K562 (cell line): ENCODE measurements around the gene SCAMP3. TPM values are rescaled to one million over a fixed set of nuclear protein-coding genes. Genes with fewer than 3 reads are reported as not detected.

Experiments used
- ATF1 ChIP-seq, 2 experiments: fragments of 450-650 bp in 1 of 2; IDR thresholded peaks; 2 replicates each; pipeline ENCODE4 v1.6.1; 2016; ENCODE audit warnings: missing compliant biosample characterization in 1 of 2, missing genetic modification characterization in 1 of 2
- BRF1 ChIP-seq: IDR thresholded peaks from 3 replicates; pipeline ENCODE4 v1.6.1; 2011; ENCODE audit warnings: borderline replicate concordance, mild to moderate bottlenecking; ENCODE audit not compliant: insufficient read length; ENCODE audit errors: extremely low read depth
- CBFA2T3 ChIP-seq: fragments of 450-650 bp; IDR thresholded peaks from 2 replicates; pipeline ENCODE4 v1.6.1; 2017
- CTBP1 ChIP-seq: fragments of 450-650 bp; IDR thresholded peaks from 2 replicates; pipeline ENCODE4 v1.6.1; 2016; ENCODE audit warnings: borderline replicate concordance
- GTF2E2 ChIP-seq: fragments of 200-800 bp; sonication (Bioruptor generic); IDR thresholded peaks from 2 replicates; pipeline ENCODE4 v1.6.1; 2016; ENCODE audit warnings: missing genetic modification characterization, missing compliant biosample characterization
- IRF2 ChIP-seq: sonication (generic); formaldehyde crosslinking; IDR thresholded peaks from 2 replicates; pipeline ENCODE4 v1.8.1; 2022; ENCODE audit warnings: mild to moderate bottlenecking, missing genetic modification reagents
- MIER1 ChIP-seq: fragments of 450-650 bp; IDR thresholded peaks from 2 replicates; pipeline ENCODE4 v1.6.1; 2016; ENCODE audit warnings: antibody characterized with exemption, mild to moderate bottlenecking, low read depth
- PHB2 ChIP-seq: fragments of 450-650 bp; IDR thresholded peaks from 2 replicates; pipeline ENCODE4 v1.6.1; 2017; ENCODE audit warnings: low read depth
- POLR2AphosphoS2 ChIP-seq: IDR thresholded peaks from 2 replicates; pipeline ENCODE4 v1.6.1; 2012; ENCODE audit warnings: low read length, improper control_type of control experiment
- PTTG1 ChIP-seq: fragments of 450-650 bp; IDR thresholded peaks from 2 replicates; pipeline ENCODE4 v1.6.1; 2016; ENCODE audit warnings: low read depth, mild to moderate bottlenecking, missing genetic modification characterization, missing compliant biosample characterization
- RBM15 ChIP-seq: fragments of 200-400 bp; formaldehyde crosslinking; IDR thresholded peaks from 2 replicates; pipeline ENCODE4 v1.6.1; 2018; ENCODE audit warnings: mild to moderate bottlenecking, low read length, moderate library complexity; ENCODE audit not compliant: insufficient read depth
- SNRNP70 ChIP-seq: fragments of 200-400 bp; formaldehyde crosslinking; optimal IDR thresholded peaks from 2 replicates; pipeline ENCODE3; 2017; ENCODE audit warnings: low read depth, low read length
- TEAD4 ChIP-seq, 2 experiments: sonication (generic) in 1 of 2; formaldehyde crosslinking in 1 of 2; IDR thresholded peaks; 2 replicates each; pipeline versions ENCODE4 v1.6.1 to v1.8.0; 2012 to 2022; ENCODE audit warnings: borderline replicate concordance in 1 of 2, inconsistent platforms in 1 of 2, low read length in 1 of 2, mild to moderate bottlenecking in 1 of 2, missing genetic modification reagents in 1 of 2
- ZC3H11A ChIP-seq: IDR thresholded peaks from 2 replicates; pipeline ENCODE4 v1.6.1; 2012; ENCODE audit warnings: low read depth, low read length, improper control_type of control experiment
- ZNF699 ChIP-seq: fragments of 250-450 bp; sonication (Bioruptor Pico); IDR thresholded peaks from 2 replicates; pipeline ENCODE4 v1.8.0; 2021; ENCODE audit warnings: mild to moderate bottlenecking, moderate library complexity; ENCODE audit not compliant: insufficient replicate concordance
- polyA plus RNA-seq, 8 experiments: library from polyadenylated mRNA; depleted of rRNA in 4 of 8; stranded (reverse) in 5 of 8; unstranded in 3 of 8; fragments of >200 nt; fragmentation: Nextera tagmentation in 2 of 8; fragmentation: Illumina TruSeq in 1 of 8; extraction: Ambion mirVana in 2 of 8; extraction: Trizol in 1 of 8; gene quantifications; 2 replicates each; pipeline versions ENCODE4 v1.2.1 to v1.2.3, GENCODE V29; 2011 to 2014; ENCODE audit warnings: inconsistent platforms in 1 of 8, missing spikeins in 1 of 8
- total RNA-seq, 7 experiments: library from RNA; depleted of rRNA in 6 of 7; stranded (reverse); fragments of >200 nt in 6 of 7; fragmentation: Illumina TruSeq in 2 of 7; extraction: Trizol in 2 of 7; gene quantifications; 2 replicates each; pipeline versions ENCODE4 v1.2.1 to v1.2.3, GENCODE V29; 2011 to 2021; ENCODE audit warnings: low replicate concordance in 1 of 7
- TF ChIP-seq, protein P1 (sequence below): fragments of 250-450 bp; sonication (Bioruptor Pico); IDR thresholded peaks from 2 replicates; pipeline ENCODE4 v1.5.0; 2021
- TF ChIP-seq, protein P2 (sequence below): fragments of 250-450 bp; sonication (Bioruptor Pico); IDR thresholded peaks from 2 replicates; pipeline ENCODE4 v1.8.0; 2022; ENCODE audit warnings: inconsistent platforms
- TF ChIP-seq, protein P3 (sequence below): fragments of 250-450 bp; sonication (Bioruptor Pico); IDR thresholded peaks from 2 replicates; pipeline ENCODE4 v1.4.0; 2020; ENCODE audit warnings: borderline replicate concordance

The SCAMP3 gene
- total and polyA plus RNA-seq, 9 of the 15 experiments (the other 6 are each of a cell fraction or from before 2014, with no cell fraction given) = 14.2 to 131 (median 86.1) TPM

GRCh38 chr1:155261852-155262673 lies at the start of gene SCAMP3 (continued):
- TF ChIP-seq CBFA2T3 = no peak
- TF ChIP-seq IRF2 = no peak
- no peak for TF ChIP-seq RBM15
- TF ChIP-seq, protein P1, sequence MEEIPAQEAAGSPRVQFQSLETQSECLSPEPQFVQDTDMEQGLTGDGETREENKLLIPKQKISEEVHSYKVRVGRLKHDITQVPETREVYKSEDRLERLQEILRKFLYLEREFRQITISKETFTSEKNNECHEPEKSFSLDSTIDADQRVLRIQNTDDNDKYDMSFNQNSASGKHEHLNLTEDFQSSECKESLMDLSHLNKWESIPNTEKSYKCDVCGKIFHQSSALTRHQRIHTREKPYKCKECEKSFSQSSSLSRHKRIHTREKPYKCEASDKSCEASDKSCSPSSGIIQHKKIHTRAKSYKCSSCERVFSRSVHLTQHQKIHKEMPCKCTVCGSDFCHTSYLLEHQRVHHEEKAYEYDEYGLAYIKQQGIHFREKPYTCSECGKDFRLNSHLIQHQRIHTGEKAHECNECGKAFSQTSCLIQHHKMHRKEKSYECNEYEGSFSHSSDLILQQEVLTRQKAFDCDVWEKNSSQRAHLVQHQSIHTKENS = peak; percentile 95
- no peak for TF ChIP-seq PTTG1 (tag)
- TF ChIP-seq ZC3H11A = no peak
- TF ChIP-seq PHB2 = no peak
- TF ChIP-seq ZNF699 (CRISPR knock-in tag) = no peak
- peak; percentile 100 for TF ChIP-seq POLR2AphosphoS2
- TF ChIP-seq ATF1 (CRISPR knock-in tag; IDR thresholded peaks at IDR 0.05) = no peak
- peak; percentile 75 for TF ChIP-seq ATF1 (tag; IDR thresholded peaks at IDR 0.05)
- no peak for TF ChIP-seq GTF2E2
- TF ChIP-seq SNRNP70 = no peak
- no peak for TF ChIP-seq BRF1
- no peak; the same call in 1 of the 2 replicates for TF ChIP-seq CTBP1
- peak; percentile 51; the same call in 1 of the 2 replicates for TF ChIP-seq TEAD4 (IDR thresholded peaks at IDR 0.05; ENCODE audit: low read length)
- no peak for TF ChIP-seq TEAD4 (CRISPR knock-in tag; IDR thresholded peaks at IDR 0.05; ENCODE audit: borderline replicate concordance)
- no peak for TF ChIP-seq MIER1
- TF ChIP-seq, protein P2, sequence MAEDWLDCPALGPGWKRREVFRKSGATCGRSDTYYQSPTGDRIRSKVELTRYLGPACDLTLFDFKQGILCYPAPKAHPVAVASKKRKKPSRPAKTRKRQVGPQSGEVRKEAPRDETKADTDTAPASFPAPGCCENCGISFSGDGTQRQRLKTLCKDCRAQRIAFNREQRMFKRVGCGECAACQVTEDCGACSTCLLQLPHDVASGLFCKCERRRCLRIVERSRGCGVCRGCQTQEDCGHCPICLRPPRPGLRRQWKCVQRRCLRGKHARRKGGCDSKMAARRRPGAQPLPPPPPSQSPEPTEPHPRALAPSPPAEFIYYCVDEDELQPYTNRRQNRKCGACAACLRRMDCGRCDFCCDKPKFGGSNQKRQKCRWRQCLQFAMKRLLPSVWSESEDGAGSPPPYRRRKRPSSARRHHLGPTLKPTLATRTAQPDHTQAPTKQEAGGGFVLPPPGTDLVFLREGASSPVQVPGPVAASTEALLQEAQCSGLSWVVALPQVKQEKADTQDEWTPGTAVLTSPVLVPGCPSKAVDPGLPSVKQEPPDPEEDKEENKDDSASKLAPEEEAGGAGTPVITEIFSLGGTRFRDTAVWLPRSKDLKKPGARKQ (CRISPR knock-in tag) = no peak
- TF ChIP-seq, protein P3, sequence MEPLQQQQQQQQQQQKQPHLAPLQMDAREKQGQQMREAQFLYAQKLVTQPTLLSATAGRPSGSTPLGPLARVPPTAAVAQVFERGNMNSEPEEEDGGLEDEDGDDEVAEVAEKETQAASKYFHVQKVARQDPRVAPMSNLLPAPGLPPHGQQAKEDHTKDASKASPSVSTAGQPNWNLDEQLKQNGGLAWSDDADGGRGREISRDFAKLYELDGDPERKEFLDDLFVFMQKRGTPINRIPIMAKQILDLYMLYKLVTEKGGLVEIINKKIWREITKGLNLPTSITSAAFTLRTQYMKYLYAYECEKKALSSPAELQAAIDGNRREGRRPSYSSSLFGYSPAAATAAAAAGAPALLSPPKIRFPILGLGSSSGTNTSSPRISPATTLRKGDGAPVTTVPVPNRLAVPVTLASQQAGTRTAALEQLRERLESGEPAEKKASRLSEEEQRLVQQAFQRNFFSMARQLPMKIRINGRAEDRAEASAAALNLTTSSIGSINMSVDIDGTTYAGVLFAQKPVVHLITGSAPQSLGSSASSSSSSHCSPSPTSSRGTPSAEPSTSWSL (CRISPR knock-in tag) = no peak
